ENCODE data around the gene BRD3.
A peak's percentile ranks its signal among the peaks of the same experiment; 100 is the strongest.

Gene BRD3

DNA sequence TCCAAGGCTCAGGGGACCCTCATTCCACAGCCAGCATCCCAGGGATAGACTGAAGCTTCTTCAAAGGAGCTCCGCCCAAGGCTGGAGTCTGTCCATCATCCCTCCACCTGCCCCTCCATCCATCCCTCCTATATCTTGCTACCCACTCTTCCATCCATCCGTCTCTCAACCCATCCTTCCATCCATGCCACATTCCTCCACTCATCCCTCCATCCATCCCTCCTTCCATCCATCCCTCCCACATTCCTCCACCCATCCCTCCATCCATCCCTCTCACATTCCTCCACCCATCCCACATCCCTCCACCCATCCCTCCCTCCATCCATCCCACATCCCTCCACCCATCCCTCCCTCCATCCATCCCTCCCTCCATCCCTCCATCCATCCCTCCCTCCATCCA, 70.2 kb downstream of the BRD3 start:
- TF ChIP-seq, protein P1, sequence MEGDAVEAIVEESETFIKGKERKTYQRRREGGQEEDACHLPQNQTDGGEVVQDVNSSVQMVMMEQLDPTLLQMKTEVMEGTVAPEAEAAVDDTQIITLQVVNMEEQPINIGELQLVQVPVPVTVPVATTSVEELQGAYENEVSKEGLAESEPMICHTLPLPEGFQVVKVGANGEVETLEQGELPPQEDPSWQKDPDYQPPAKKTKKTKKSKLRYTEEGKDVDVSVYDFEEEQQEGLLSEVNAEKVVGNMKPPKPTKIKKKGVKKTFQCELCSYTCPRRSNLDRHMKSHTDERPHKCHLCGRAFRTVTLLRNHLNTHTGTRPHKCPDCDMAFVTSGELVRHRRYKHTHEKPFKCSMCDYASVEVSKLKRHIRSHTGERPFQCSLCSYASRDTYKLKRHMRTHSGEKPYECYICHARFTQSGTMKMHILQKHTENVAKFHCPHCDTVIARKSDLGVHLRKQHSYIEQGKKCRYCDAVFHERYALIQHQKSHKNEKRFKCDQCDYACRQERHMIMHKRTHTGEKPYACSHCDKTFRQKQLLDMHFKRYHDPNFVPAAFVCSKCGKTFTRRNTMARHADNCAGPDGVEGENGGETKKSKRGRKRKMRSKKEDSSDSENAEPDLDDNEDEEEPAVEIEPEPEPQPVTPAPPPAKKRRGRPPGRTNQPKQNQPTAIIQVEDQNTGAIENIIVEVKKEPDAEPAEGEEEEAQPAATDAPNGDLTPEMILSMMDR (IDR thresholded peaks at IDR 0.05): no peak

GRCh38 chr9:133996531-133997520, 71.0 kb downstream of the BRD3 start:
- TF ChIP-seq, protein P1 (IDR thresholded peaks at IDR 0.05): no peak

GRCh38 chr9:133995012-133995896, 72.6 kb downstream of the BRD3 start:
- TF ChIP-seq, protein P1 (IDR thresholded peaks at IDR 0.05): no peak

GRCh38 chr9:133994353-133995011, 73.3 kb downstream of the BRD3 start:
- TF ChIP-seq, protein P1 (IDR thresholded peaks at IDR 0.05): peak; percentile 99

GRCh38 chr9:133993635-133994253, 74.1 kb downstream of the BRD3 start:
- TF ChIP-seq, protein P1 (IDR thresholded peaks at IDR 0.05): no peak

GRCh38 chr9:133992780-133993634, 74.8 kb downstream of the BRD3 start:
- TF ChIP-seq, protein P1 (IDR thresholded peaks at IDR 0.05): peak; percentile 71
